Stimulated activated CD8-positive, alpha-beta memory T cell treated with anti-CD3 and anti-CD28 coated beads, Interleukin-15, amount 100 ng/mL, for 48 hours (primary cell): ENCODE measurements around the gene NAV2.

ENCODE experiments used
- DNase-seq, 2 donors: peaks; one replicate each; pipeline ENCODE4 v3.0.0-alpha.2; 2020; ENCODE audit warnings: low read depth in 2 of 2

Gene NAV2

DNA sequence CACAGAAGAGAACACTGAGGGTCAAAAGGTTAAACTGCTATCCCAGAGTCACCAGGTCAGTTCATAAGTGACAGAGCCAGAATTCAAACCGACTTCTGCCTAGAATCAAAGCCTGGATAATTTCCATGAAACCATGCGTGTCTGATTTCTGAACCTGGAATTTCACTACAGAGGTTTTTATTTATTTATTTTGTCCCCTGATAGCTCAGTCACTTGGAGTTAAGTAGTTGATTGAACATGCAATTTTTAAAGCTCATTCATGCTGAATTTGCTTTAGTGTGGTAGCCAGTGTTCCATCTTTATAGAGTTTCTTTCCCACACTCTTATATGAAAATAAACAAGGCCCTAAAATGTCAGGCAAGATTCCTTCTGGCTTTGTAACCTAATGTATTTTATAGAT lies 93.2 kb downstream of the NAV2 start:
- no peak for DNase-seq

DNA sequence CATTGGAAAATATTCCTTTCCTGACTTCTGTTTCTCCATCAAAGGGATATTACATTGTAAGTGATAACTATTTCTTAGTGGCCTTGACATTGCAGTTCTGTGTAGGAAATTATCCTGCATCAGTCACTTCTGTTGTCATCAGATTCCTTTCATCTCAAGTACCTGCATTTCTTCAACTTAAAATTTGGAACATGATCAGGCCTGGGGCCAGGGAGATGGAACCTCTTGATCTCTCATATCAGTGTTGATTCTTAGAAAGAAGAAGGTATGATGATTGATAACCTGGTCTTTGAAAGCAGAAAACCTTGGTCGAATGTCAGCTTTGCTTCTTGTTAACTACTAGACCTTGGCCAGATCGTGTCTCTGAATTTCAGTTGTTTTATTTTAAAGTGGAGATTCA lies 93.6 kb downstream of the NAV2 start:
- DNase-seq, result no peak

DNA sequence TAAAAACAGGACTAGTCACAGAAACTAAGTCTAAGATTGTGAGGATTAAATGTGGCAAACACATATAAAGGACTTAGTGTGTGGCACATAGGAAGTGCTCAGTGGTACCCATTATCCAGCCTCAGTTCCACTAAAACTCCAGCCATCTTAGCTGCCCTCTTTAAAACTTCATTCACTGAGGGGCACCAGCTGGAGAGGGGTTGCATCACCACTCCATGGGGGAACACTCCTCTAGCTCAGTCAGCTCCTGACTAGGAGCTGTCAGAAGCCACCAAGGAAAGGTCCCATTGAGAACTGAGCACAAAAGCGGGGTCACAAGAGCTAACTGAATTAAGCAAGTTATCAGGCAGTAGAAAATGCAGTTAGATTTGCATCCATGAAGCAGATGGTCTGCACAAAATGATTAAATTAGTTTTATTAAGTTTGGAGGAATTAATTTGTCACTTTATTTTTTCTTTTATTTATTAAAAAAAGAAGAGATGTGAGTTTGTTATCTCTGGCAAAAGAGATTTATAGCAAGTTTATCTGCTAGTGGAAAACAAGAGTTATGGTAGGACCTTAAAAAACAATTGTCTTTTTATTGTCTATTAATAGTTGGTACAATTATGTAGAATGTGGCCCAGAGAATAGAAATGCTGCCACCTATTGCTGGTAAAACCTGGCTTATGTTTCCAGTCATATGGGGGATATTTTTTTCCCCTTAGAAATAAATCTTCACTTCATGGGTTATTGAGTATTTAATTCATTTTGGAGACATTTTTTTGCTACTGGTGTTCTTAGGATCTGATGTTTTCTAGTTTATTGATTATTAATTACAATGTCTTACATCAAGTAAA lies 95.7 kb downstream of the NAV2 start:
- DNase-seq, result no peak

DNA sequence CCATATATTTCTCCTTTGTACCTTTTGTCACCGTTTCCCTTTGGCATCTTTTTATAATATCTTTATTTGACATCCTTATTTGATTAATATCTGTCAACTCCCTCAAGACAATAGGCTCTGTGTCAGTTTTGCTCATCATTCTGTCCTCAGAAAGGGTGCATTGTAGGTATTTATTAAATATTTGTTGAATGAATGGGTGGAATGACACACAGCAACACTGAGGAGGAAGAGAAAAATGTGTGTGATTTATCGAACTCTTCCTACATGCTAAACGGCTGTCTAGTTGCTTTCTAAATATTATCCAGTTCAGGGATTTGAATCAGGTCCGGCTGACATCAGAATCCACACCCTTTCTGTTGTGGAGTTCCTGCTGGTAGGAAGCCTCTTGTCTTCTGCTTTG lies 98.2 kb downstream of the NAV2 start:
- DNase-seq, result no peak

DNA sequence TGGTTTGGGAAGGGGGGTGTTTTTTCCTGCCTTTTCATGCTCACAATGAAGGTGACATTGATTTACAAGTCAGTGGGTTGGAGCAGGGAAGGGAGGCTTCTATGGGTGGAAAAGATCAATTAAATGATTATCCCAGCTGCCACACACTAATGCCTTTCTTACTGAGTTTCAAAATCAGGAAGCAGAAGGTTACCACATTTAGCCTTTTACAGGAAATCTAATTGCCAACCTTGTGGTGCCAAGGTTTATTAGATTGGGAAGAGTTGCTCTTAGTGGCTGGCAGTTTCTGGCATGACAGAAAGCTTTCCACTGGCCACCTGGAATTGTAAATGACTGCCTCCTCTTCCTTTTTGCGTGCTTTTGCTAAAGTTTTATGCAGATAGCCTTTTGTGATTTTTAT lies 98.7 kb downstream of the NAV2 start:
- DNase-seq, result no peak

DNA sequence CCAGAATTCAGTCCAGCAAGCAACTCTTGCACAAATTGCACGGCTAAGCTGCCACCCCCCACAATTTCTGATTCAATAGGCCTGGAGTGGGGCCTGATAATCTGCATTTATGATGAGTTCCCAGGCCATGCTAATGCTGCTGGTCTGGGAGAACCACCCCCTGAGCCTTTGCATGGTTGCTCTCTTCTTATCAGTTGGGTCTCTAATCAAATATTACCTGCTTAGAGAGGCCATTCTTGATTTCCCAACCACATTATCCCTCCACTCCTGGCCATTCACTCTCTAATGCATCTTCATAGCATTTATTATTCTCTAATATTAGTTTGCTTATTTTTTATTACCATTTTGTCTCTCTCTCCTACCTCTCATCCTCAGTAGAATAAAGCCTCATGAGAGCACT lies 99.5 kb downstream of the NAV2 start:
- DNase-seq, result no peak

DNA sequence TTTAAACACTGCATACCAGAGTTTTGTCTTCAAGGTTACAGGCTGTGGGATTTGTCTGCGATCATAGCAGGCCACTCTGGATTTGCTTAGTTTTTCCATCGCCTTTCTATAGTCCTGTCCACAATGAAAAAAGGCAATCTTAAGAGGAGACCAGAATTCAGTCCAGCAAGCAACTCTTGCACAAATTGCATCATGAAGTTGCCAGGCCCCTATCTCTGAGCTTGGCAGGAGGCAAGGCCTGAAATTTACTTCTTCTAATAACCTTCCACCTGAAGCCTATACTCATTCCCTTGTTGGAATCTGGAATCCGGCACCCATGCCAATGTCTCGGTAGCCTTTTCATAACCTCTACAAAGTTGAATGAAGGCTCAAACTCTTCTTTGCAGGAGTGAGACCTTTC lies 100.1 kb downstream of the NAV2 start:
- DNase-seq, result no peak

DNA sequence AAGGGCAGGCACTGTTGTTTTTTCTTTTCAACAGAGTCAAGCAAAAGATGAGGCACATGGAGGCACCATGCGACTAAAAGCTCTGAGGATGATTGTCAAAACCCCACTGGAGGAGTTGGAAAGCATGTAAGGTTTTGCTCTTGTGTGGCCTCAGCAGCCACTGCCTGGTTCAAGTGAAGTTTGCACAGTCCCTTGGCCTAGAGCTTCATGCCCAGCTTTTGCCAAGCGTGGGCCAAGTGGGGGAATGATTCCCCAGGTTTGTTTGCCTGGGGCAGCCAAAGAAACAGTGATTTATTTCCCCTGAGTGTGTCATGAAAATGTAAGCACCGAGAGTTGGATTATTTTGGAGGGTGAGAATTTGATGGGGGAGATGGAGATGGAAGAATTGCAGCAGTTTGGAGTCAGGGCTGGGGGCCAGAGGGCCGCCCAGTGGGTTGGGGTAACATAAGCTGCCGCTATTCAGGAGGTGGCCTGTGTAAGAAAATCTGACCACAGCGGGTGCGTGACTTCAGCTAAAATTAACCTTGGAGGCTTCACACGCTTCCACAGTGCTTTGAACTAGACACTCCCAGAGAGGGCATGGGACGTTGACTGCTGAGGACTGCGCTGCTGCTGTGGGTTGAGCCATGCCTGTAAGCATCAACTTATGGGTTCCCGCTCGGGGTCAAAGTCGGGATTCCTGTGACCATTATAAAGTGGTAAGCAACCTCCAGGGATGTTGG lies 100.7 kb downstream of the NAV2 start:
- no peak for DNase-seq

DNA sequence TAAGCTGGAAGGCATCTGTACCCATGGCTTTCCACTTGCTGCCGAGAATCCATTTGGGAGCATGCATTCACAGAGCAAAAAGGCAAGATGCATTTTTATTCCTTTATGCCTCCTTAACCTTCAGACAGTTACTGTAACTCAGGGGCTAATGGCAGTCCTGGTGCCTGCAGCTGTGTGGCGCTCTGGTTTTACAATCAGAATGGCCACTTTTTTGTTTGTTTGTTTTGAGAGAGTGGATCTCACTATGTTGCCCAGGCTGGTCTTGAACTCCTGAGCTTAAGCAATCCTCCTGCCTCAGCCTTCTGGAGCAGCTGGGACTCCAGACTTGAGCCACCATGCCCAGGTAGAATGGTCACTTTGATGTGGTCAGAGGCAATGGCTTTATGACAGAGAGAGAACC lies 101.8 kb downstream of the NAV2 start:
- no peak for DNase-seq

DNA sequence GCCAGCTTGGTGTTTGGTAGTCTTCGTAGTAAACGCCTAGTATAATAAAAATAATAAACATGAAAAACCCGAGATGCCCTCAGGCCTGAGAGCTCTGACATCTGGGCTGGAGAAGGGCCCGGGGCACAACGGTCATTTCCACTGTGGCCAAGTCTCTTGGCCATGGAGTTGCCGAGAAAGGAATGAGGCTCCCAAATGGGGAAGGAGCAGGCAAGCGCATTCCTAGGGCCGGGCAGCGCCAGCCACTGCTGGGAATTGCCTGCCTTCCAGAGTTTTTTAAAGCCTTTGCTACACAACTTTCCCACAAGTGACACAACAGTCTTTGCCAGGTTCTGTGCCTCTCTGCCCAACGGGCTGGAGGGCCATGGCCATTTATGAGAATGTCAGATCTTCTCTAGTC lies 103.4 kb downstream of the NAV2 start:
- DNase-seq, result no peak

DNA sequence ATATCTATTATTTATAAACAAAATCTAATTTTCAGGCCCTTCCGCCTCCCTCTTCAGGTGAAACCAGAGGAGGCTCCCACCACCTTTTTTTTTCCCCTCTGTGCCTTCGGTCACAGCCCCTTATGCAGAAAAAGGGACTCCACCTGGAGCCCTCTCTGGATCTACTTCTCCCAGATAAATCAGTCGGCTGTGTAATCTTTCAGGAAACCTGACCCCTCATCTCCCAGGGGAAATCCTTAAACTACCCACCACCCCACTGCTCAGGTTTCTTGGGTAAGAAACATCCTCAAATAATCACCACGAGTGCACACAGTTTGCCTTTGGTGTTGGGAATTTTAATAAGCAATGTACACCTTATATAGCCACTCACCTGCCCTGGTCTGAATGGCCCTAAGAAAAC lies 104.2 kb downstream of the NAV2 start:
- no peak for DNase-seq

DNA sequence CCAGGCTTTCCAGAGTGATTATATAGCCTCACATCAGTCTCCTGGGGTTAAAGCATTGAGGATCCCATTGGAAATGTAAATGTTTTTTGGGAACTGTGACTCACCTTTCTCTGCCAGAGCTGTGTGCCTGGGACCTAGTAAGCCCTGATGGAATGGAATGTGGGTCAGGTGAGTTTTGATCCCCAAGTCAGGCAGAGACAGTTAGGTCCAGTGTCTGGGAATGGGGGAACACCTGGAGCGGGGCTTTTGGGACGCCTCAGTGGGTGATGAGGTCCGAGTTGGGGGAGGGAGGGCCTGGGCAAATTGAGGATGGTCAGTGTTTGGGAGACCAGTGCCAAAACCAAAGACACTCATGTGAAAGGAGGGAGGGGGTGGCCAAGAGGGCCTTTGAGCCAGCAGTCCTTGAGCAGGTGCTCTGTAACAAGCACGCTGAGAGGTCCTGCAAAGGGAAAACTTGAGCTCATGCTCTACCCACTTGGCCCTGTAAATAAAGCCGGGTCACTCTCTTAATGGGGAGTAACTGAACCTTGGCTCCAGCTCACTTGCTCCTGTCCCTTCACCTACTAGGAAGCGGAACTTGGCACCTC lies 104.7 kb downstream of the NAV2 start:
- DNase-seq, result no peak

DNA sequence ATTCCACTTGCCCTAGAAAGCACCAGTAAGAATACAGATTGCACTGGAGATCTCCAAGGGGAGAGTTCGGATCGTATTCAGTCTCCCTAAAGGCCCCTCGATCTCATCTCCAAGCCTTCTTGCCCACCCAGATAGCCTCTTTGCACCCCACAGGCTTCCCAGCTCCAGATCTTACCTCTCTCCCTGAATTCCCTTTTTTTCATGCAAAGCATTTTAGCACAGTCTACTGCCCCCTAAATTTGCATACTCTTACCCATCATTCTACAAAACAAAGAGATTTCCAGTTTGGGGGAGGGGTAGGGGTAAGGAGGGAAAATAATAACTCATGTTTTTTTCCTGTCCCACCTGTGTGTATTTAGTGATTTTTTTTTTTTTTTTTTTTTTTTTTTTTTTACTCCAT lies 105.2 kb downstream of the NAV2 start:
- no peak for DNase-seq

DNA sequence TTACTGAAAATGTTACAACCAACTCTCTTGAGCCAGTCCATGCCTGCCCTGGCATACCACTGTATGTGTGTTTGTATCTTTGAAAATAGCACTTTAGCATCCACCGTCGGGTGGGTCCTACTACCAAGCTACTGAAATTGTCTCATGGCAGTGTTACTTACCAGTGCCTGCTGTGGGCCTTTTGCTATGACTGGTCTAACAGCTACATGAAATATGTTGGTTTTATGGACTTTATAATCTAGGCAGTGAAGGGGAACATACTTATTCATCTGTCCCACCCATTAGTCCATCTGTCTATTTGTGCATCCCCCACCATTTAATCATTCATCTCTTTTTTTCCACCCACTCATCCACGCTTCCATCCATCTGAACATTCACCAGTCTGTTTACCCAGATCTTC lies 106.0 kb downstream of the NAV2 start:
- DNase-seq, result no peak

DNA sequence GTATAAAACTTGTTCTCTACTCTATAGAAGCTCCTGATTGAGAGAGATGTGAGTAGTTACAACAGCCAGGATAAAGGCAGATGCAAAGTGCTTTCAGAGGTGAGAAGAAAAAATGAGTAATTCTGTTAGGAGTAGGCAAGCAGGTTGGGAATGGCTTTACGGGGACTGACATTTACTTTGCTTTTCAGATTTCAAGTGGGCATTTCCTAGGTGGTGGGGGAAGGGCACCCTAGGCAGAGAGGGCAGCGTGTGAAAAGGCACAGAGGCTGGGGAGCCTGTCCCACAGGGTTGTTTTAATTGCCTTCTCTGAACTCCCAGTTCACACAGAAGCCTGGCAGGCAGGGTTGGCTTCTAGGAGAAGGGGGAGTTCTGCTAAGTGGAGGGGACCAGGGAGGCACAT lies 106.5 kb downstream of the NAV2 start:
- DNase-seq, result no peak

DNA sequence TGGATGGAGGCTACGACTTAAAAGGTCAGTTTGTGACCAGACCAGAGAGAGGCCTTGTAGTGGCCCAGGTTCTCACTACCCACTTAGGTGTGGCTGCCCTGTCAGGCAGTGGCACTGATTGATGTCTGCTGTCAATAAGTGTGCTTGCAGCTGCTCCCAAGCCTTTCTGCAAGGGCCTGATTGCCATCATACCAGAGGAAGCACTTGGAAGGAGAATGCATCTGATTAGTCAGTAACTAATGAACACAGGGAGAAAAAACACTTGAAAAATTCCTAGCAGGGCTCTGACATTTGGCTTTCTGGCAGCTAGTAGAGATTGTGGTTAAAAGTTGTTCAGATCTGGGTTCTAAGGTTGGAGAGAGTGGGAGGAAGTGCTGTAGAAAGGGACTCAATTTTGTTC lies 107.5 kb downstream of the NAV2 start:
- no peak for DNase-seq

DNA sequence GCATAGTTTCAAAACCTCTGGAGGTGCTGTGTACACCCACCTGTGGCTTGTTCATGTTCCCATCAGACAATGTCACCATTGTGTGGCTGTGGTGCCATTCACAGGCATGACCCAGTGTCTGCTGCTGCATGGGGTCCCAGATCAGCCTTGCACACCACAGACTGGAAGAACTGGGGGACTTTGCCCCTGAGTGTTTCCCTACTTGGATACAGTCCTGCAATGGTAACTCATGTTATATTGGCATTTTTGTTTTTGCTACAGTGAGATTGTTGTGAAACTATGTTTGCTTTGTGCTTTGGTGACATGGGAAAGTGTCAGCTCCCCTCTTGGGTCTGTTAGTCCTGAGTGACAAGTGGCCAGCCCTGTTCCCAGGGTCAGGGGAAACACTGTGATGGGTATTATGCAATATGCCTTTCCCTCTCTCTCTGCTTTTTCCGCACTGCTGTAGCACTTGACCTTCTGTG lies 108.8 kb downstream of the NAV2 start:
- no peak for DNase-seq

DNA sequence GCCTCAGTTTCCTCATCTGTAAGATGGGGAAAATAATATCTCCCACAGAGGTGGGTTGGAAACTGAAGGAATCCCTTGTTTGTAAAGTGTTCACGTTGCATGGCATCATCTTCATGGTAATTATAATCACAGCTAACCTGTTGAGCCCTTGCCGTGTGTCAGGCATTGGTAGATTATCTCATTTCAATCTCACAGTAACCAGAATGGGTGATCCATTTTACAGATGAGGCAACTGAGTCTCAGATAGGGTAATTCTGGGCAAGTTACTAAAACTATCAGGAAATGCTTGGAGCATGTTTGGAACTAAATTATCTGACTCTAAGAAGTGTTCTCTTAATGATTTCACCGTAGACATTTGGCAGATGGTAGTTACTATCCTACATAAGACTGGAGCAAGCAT lies 109.4 kb downstream of the NAV2 start:
- no peak for DNase-seq

DNA sequence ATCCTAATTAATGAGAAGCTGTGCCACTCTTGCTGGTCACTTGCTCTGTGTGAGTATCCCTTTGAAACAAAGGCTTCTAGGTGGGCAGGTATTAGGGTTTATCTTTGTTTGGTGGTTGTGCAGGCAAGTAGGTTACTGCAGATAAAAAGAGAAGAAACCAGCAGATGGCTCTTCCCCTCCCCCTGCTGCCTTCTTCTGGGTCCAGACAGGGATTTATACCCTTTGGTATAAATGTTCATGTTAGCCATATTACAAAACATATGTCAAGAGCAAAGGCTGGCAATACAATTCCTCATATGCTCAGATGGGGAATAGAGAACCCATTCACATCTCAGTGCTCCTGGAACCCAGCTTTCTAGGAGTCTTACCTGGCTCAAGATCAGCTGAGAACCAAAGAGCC lies 109.9 kb downstream of the NAV2 start:
- DNase-seq, result no peak

DNA sequence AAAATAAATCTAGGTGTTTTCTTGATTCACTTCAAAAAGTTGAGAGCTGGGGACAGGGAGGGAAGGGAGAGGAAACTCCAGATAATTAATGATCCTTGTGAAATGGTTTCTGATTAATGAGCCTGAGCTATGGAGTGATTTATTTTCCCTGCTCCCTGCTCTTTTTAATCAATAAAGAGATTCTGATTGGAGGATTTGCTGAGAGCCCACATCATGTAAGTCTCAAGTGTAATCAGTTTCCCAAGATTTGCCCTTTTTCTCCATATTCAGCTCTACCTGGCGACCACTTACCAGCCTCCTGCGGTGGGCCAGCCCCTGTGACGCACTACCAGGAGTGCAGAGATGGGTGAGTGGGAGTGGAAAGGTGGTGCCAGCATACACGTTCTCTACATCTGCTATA lies 114.0 kb downstream of the NAV2 start:
- no peak for DNase-seq

DNA sequence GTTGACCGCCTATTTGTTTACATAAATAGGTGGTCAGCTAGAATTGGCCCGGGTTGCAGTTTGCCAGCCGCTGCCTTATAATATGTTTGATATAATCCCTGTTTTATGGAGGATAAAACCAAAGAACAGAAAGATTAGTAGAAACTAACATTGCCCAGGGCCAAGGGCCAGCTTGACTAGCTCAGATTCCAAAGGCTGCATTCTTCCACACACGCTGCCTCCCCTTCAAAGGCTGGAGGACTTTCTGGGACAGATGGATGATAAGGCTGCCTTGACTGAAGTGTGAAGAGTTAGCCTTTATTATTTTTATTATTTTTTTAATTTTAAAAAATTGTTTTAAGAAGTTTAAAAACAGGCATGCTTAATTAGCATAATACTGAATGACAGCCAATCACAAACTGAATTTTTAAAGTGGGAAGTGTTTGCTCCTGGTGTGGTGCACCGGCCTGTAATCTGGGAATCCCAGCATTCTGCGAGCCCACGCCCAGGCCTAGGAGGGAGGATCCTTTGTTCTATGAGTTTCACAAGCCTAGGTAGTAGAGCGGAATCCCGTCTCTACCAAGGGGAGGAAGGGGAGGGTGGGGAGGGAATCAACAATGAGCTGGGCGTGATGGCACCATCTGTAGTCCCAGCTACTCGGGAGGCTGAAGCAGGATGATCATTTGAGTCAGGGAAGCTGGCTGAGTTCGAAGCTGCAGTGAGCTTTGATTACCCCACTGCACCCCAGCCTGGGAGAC lies 114.9 kb downstream of the NAV2 start:
- no peak for DNase-seq

DNA sequence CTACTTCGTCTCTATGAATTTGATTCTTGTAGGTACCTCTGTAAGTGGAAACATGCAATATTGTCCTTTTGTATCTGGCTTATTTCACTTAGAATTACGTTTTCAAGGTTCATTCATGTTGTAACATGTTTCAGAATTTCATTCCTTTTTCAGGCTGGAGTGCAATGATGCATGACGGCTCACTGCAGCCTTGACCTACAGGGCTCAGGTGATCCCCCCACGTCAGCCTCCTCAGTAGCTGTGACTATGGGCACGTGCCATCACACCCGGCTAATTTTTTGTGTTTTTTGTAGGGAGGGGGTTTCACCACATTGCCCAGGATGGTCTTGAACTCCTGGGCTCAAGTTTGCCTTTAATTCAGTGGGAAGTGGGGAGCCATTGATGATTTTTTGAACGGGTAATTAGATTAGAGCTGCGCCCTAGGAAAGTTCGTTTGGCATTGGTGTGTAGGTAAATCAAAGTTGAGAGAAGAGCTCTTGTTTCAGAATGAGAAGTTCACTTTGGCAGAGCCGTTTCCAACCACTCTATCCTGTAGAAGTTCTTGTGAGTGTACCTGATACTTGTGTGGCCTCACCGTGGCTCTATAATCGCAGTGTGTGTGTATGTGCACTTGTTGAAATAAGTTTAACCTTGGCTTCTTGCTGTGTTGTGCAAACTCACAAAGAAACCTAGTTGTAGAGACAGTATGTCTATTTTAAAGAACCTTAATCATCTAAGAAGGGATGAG lies 115.9 kb downstream of the NAV2 start:
- DNase-seq, result no peak
